ENCODE data around the gene NT5E.

The NT5E gene

GRCh38 chr6:85422996-85423395 is 26.9 kb upstream of the NT5E start:
- TF ChIP-seq CTCF (IDR thresholded peaks at IDR 0.05; ENCODE audit: borderline replicate concordance, insufficient read depth, low read depth, low read length) = no peak

GRCh38 chr6:85424981-85425380 is 24.9 kb upstream of the NT5E start:
- no peak overlapping the region for H3K4me3 ChIP-seq (ENCODE audit: low read depth, low read length)
- TF ChIP-seq CTCF (IDR thresholded peaks at IDR 0.05; ENCODE audit: borderline replicate concordance, insufficient read depth, low read depth, low read length) = no peak

More at GRCh38 chr6:85422996-85423395, 26.9 kb upstream of the NT5E start:
- H3K4me3 ChIP-seq (ENCODE audit: low read depth, low read length) = no peak overlapping the region

GRCh38 chr6:85425997-85426396 is 23.9 kb upstream of the NT5E start:
- TF ChIP-seq CTCF (IDR thresholded peaks at IDR 0.05; ENCODE audit: borderline replicate concordance, insufficient read depth, low read depth, low read length) = no peak
- no peak overlapping the region for H3K4me3 ChIP-seq (ENCODE audit: low read depth, low read length)

- TF ChIP-seq CTCF (IDR thresholded peaks at IDR 0.05; ENCODE audit: borderline replicate concordance, insufficient read depth, low read depth, low read length) = no peak
- no peak overlapping the region for H3K4me3 ChIP-seq (ENCODE audit: low read depth, low read length)
Observed at GRCh38 chr6:85428486-85428885, 21.4 kb upstream of the NT5E start.

- TF ChIP-seq CTCF (IDR thresholded peaks at IDR 0.05; ENCODE audit: borderline replicate concordance, insufficient read depth, low read depth, low read length) = no peak
- H3K4me3 ChIP-seq (ENCODE audit: low read depth, low read length) = no peak overlapping the region
Observed at GRCh38 chr6:85429346-85429745, 20.5 kb upstream of the NT5E start.

- H3K4me3 ChIP-seq (ENCODE audit: low read depth, low read length) = no peak overlapping the region
- TF ChIP-seq CTCF (IDR thresholded peaks at IDR 0.05; ENCODE audit: borderline replicate concordance, insufficient read depth, low read depth, low read length) = no peak
Observed at GRCh38 chr6:85431271-85431670, 18.6 kb upstream of the NT5E start.

- no peak for TF ChIP-seq CTCF (IDR thresholded peaks at IDR 0.05; ENCODE audit: borderline replicate concordance, insufficient read depth, low read depth, low read length)
- no peak overlapping the region for H3K4me3 ChIP-seq (ENCODE audit: low read depth, low read length)
Observed at GRCh38 chr6:85432554-85432953, 17.3 kb upstream of the NT5E start.
